ENCODE data around the gene TMEM63B. TPM values are rescaled to one million over a fixed set of nuclear protein-coding genes. Genes with fewer than 3 reads are reported as not detected.
"Not testable (repeated sequence)": the region's sequence is repeated elsewhere in the genome, so short reads cannot be mapped to it uniquely, and the experiment has no call there.

The TMEM63B gene
- total and polyA plus RNA-seq, 9 of the 15 experiments (the other 6 are each of a cell fraction or from before 2014, with no cell fraction given), result 0.14 to 39.4 (median 14.4) TPM

- Histone ChIP-seq H3K27me3 (ENCODE audit: control insufficient read depth in 2 of 2, insufficient read depth in 2 of 2, low read length in 2 of 2) (no peaks in the 10 kb centered on the region), H3K9me3 (replicated peaks; ENCODE audit: control insufficient read depth, insufficient read depth, low read depth, low read length) (no peaks in the 10 kb centered on the region), H3K79me2 (ENCODE audit: control insufficient read depth, insufficient read depth, low read length) (no peaks in the 10 kb centered on the region), H3K4me1 (replicated peaks in 1 of 2; ENCODE audit: control insufficient read depth in 2 of 2, insufficient read depth in 2 of 2, low read length in 2 of 2) (peaks cover 0 to 3% of the 10 kb centered on the region in 2 experiments; a peak in 2 of 5 replicates), H3K4me3 (no peak overlapping the region), H4K20me1 (replicated peaks; ENCODE audit: control insufficient read depth, insufficient read depth, low read length) (no peaks in the 10 kb centered on the region; the same call in 1 of the 2 replicates), H3K9me1 (ENCODE audit: control insufficient read depth, insufficient read depth, low read length) (no peaks in the 10 kb centered on the region), H3K9ac (ENCODE audit: insufficient read depth in 1 of 2, low read depth in 2 of 2, low read length in 2 of 2) (0 out of 4 replicates have a peak overlapping the region, but pooled peaks of 1 of the 2 experiments have one; percentile 23), H3K27ac (ENCODE audit: extremely low read depth, low read depth, low read length) (no peak overlapping the region), H3K4me2 (ENCODE audit: insufficient read depth, low read length) (no peak overlapping the region), H3K36me3 (ENCODE audit: control insufficient read depth, insufficient read depth, low read length) (peaks cover 50% of the 10 kb centered on the region; the same call in 2 of the 3 replicates), H2AFZ (ENCODE audit: low read depth, low read length) (no peak overlapping the region)
- POLR2A ChIA-PET, result interaction anchor here (0.7 to 1.2 kb wide), 3 partner anchors 21 to 287 kb away, joined by 3 to 6 read pairs (median 3); no protein-coding TSS in a partner anchor
- no peak for TF ChIP-seq MAFK (IDR thresholded peaks at IDR 0.05; ENCODE audit: low read length)
- TF ChIP-seq ZKSCAN1 (IDR thresholded peaks at IDR 0.05; ENCODE audit: low read depth, low read length), result peak; percentile 55; the same call in 1 of the 2 replicates
- in situ Hi-C loops (cut with MboI) (no loop called here), intact Hi-C loops (cut with micrococcal nuclease) (loop anchor here (10.0 kb wide), 1 partner anchor 244 kb away; no protein-coding TSS in a partner anchor)
- BruUV-seq (replicated peaks), result no TSS peak
- no peak for FAIRE-seq
- CTCF ChIA-PET (ENCODE audit: low intra/inter-chr PET ratio), result no interaction called here
- no peak for ATAC-seq
- WGBS (ENCODE audit: insufficient coverage, low coverage, missing lambda C conversion rate), result 89% methylated on average over 5 of the region's 5 CpGs
- no peak for DNase-seq (ENCODE audit: extremely low read depth in 1 of 4, low spot score in 3 of 4)
Observed at GRCh38 chr6:44090465-44090864, 36.9 kb upstream of the TMEM63B start.

GRCh38 chr6:44091356-44091755 lies 36.0 kb upstream of the TMEM63B start:
- H3K9me3 ChIP-seq (replicated peaks; ENCODE audit: control insufficient read depth, insufficient read depth, low read depth, low read length); CTCF ChIA-PET (ENCODE audit: low intra/inter-chr PET ratio); DNase-seq (ENCODE audit: extremely low read depth in 1 of 4, low spot score in 3 of 4); H3K27ac ChIP-seq (ENCODE audit: extremely low read depth, low read depth, low read length); ATAC-seq; H3K27me3 ChIP-seq (ENCODE audit: control insufficient read depth in 2 of 2, insufficient read depth in 2 of 2, low read length in 2 of 2); H3K4me3 ChIP-seq; H3K4me2 ChIP-seq (ENCODE audit: insufficient read depth, low read length); BruUV-seq (replicated peaks); in situ Hi-C loops (cut with MboI); H3K4me1 ChIP-seq (replicated peaks in 1 of 2; ENCODE audit: control insufficient read depth in 2 of 2, insufficient read depth in 2 of 2, low read length in 2 of 2); H3K9ac ChIP-seq (ENCODE audit: insufficient read depth in 1 of 2, low read depth in 2 of 2, low read length in 2 of 2); H2AFZ ChIP-seq (ENCODE audit: low read depth, low read length); FAIRE-seq; H3K79me2 ChIP-seq (ENCODE audit: control insufficient read depth, insufficient read depth, low read length); H3K9me1 ChIP-seq (ENCODE audit: control insufficient read depth, insufficient read depth, low read length); H4K20me1 ChIP-seq (replicated peaks; ENCODE audit: control insufficient read depth, insufficient read depth, low read length): not testable (repeated sequence)
- POLR2A ChIA-PET, result interaction anchor here (0.6 to 1.2 kb wide), 4 partner anchors 21 to 333 kb away, joined by 3 read pairs; no protein-coding TSS in a partner anchor
- intact Hi-C loops (cut with micrococcal nuclease), result loop anchor here (10.0 kb wide), 1 partner anchor 243 kb away; no protein-coding TSS in a partner anchor
- WGBS (ENCODE audit: insufficient coverage, low coverage, missing lambda C conversion rate), result 82% methylated on average over 3 of the region's 3 CpGs
- H3K36me3 ChIP-seq (ENCODE audit: control insufficient read depth, insufficient read depth, low read length), result peaks cover 50% of the 10 kb centered on the region; the same call in 2 of the 3 replicates
